SK-N-MC (cell line): ENCODE data around the gene RIF1.

Experiments used
- EZH2 ChIP-seq: fragments of 200-600 bp; sonication (generic); IDR thresholded peaks from one replicate; pipeline ENCODE4 v1.6.1; 2017; ENCODE audit warnings: antibody characterized with exemption
- POLR2AphosphoS5 ChIP-seq: IDR thresholded peaks from 2 replicates; pipeline ENCODE4 v1.6.1; 2012; ENCODE audit warnings: mild to moderate bottlenecking, low read depth, low read length, borderline replicate concordance

DNA sequence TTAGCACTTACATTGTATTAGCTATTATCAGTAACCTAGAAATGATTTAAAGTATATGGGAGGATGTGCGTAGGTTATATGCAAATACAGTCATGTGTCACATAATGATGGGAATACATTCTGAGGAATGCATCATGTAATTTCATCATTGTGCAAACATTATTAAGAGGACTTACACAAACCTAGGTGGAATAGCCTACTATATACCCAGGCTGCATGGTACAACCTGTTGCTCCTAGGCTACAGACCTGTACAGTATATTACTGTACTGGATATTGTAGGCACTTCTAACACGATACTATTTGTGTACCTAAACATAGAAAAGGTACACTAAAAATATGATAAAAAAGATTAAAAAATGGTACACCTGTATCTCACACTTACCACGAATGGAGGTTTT is 7.9 kb downstream of the RIF1 start:
- TF ChIP-seq POLR2AphosphoS5 (no peak), EZH2 (no peak)
